ENCODE measurements around the gene BEND2. TPM values are rescaled to one million over a fixed set of nuclear protein-coding genes. Genes with fewer than 3 reads are reported as not detected.

The BEND2 gene
- total and polyA plus RNA-seq, 9 of the 15 experiments (the other 6 are each of a cell fraction or from before 2014, with no cell fraction given): 0.01 to 0.18 (median 0.06) TPM; not detected in 3

DNA sequence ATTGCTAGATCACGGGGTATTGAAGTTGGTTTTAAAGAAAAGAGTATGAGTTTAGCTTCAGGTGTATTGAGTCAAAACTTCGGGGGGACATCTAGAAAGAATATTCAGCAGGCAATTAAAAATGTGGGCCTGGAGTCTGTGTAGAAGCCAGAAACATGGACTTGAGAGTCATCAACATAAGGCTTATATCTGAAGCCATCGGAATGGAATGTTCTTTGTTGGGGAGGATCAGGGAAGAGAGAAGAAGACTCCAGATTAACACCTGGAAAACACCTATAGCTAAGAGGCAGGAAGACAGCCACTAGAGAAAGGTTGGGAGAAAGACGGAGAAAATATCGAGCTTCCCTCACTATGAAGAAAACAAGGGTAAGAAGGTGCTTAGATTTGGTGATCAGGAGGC is 69.5 kb downstream of the BEND2 start (continued):
- TF ChIP-seq, protein P1, sequence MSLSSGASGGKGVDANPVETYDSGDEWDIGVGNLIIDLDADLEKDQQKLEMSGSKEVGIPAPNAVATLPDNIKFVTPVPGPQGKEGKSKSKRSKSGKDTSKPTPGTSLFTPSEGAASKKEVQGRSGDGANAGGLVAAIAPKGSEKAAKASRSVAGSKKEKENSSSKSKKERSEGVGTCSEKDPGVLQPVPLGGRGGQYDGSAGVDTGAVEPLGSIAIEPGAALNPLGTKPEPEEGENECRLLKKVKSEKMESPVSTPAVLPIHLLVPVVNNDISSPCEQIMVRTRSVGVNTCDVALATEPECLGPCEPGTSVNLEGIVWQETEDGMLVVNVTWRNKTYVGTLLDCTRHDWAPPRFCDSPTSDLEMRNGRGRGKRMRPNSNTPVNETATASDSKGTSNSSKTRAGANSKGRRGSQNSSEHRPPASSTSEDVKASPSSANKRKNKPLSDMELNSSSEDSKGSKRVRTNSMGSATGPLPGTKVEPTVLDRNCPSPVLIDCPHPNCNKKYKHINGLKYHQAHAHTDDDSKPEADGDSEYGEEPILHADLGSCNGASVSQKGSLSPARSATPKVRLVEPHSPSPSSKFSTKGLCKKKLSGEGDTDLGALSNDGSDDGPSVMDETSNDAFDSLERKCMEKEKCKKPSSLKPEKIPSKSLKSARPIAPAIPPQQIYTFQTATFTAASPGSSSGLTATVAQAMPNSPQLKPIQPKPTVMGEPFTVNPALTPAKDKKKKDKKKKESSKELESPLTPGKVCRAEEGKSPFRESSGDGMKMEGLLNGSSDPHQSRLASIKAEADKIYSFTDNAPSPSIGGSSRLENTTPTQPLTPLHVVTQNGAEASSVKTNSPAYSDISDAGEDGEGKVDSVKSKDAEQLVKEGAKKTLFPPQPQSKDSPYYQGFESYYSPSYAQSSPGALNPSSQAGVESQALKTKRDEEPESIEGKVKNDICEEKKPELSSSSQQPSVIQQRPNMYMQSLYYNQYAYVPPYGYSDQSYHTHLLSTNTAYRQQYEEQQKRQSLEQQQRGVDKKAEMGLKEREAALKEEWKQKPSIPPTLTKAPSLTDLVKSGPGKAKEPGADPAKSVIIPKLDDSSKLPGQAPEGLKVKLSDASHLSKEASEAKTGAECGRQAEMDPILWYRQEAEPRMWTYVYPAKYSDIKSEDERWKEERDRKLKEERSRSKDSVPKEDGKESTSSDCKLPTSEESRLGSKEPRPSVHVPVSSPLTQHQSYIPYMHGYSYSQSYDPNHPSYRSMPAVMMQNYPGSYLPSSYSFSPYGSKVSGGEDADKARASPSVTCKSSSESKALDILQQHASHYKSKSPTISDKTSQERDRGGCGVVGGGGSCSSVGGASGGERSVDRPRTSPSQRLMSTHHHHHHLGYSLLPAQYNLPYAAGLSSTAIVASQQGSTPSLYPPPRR (CRISPR knock-in tag; IDR thresholded peaks at IDR 0.05; ENCODE audit: borderline replicate concordance): no peak

DNA sequence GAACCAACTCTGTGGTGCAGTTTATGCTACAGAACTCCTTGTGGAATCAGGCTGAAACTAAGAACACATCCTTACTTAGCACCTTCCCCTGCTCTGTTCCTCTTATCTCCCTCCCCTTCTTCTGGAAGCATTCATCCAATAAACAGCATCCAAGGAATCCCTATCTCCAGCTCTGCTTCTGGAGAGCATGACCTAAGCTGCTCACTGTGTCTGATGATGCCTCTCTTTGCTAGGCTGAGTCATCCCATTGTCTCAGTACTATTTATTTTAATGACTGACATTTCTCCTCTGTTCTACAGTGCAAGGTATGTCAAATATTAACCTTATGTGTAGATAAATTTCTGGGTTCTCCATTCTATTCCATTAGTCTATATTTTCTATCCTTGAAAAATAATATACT is 71.2 kb downstream of the BEND2 start:
- DNase-seq (ENCODE audit: extremely low read depth in 1 of 4, low spot score in 3 of 4): no peak
- intact Hi-C loops (cut with micrococcal nuclease): no loop called here
- H3K79me2 ChIP-seq (ENCODE audit: control insufficient read depth, insufficient read depth, low read length): no peaks in the 10 kb centered on the region
- no peaks in the 10 kb centered on the region for H3K9me1 ChIP-seq (ENCODE audit: control insufficient read depth, insufficient read depth, low read length)
- ChIA-PET CTCF (ENCODE audit: low intra/inter-chr PET ratio) (no interaction called here), POLR2A (no interaction called here)
- H3K4me1 ChIP-seq (replicated peaks in 1 of 2; ENCODE audit: control insufficient read depth in 2 of 2, insufficient read depth in 2 of 2, low read length in 2 of 2): no peaks in the 10 kb centered on the region; a peak in 1 of 5 replicates
- in situ Hi-C loops (cut with MboI): no loop called here
- no peak for FAIRE-seq
- H2AFZ ChIP-seq (ENCODE audit: low read depth, low read length): no peak overlapping the region
- H3K27me3 ChIP-seq (ENCODE audit: control insufficient read depth in 2 of 2, insufficient read depth in 2 of 2, low read length in 2 of 2): no peaks in the 10 kb centered on the region
- H3K4me2 ChIP-seq (ENCODE audit: insufficient read depth, low read length): no peak overlapping the region
- no peaks in the 10 kb centered on the region for H3K9me3 ChIP-seq (replicated peaks; ENCODE audit: control insufficient read depth, insufficient read depth, low read depth, low read length)
- no peaks in the 10 kb centered on the region for H4K20me1 ChIP-seq (replicated peaks; ENCODE audit: control insufficient read depth, insufficient read depth, low read length)
- no peak overlapping the region for H3K4me3 ChIP-seq
- H3K27ac ChIP-seq (ENCODE audit: extremely low read depth, low read depth, low read length): no peak overlapping the region
- no peak for ATAC-seq
- BruUV-seq (replicated peaks): no TSS peak
- no peak overlapping the region for H3K9ac ChIP-seq (ENCODE audit: insufficient read depth in 1 of 2, low read depth in 2 of 2, low read length in 2 of 2)
- no peaks in the 10 kb centered on the region for H3K36me3 ChIP-seq (ENCODE audit: control insufficient read depth, insufficient read depth, low read length)
- TF ChIP-seq HNRNPH1 (optimal IDR thresholded peaks at IDR 0.05; ENCODE audit: low read depth, low read length) (no peak), XRCC3 (IDR thresholded peaks at IDR 0.05) (no peak), CREBBP (IDR thresholded peaks at IDR 0.05; ENCODE audit: low read depth, low read length) (no peak), ZNF146 (CRISPR knock-in tag; IDR thresholded peaks at IDR 0.05; ENCODE audit: unreplicated experiment) (no peak)
- TF ChIP-seq, protein P2, sequence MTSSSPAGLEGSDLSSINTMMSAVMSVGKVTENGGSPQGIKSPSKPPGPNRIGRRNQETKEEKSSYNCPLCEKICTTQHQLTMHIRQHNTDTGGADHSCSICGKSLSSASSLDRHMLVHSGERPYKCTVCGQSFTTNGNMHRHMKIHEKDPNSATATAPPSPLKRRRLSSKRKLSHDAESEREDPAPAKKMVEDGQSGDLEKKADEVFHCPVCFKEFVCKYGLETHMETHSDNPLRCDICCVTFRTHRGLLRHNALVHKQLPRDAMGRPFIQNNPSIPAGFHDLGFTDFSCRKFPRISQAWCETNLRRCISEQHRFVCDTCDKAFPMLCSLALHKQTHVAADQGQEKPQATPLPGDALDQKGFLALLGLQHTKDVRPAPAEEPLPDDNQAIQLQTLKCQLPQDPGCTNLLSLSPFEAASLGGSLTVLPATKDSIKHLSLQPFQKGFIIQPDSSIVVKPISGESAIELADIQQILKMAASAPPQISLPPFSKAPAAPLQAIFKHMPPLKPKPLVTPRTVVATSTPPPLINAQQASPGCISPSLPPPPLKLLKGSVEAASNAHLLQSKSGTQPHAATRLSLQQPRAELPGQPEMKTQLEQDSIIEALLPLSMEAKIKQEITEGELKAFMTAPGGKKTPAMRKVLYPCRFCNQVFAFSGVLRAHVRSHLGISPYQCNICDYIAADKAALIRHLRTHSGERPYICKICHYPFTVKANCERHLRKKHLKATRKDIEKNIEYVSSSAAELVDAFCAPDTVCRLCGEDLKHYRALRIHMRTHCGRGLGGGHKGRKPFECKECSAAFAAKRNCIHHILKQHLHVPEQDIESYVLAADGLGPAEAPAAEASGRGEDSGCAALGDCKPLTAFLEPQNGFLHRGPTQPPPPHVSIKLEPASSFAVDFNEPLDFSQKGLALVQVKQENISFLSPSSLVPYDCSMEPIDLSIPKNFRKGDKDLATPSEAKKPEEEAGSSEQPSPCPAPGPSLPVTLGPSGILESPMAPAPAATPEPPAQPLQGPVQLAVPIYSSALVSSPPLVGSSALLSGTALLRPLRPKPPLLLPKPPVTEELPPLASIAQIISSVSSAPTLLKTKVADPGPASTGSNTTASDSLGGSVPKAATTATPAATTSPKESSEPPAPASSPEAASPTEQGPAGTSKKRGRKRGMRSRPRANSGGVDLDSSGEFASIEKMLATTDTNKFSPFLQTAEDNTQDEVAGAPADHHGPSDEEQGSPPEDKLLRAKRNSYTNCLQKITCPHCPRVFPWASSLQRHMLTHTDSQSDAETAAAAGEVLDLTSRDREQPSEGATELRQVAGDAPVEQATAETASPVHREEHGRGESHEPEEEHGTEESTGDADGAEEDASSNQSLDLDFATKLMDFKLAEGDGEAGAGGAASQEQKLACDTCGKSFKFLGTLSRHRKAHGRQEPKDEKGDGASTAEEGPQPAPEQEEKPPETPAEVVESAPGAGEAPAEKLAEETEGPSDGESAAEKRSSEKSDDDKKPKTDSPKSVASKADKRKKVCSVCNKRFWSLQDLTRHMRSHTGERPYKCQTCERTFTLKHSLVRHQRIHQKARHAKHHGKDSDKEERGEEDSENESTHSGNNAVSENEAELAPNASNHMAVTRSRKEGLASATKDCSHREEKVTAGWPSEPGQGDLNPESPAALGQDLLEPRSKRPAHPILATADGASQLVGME (CRISPR knock-in tag; IDR thresholded peaks at IDR 0.05): no peak
